Stromal cell of bone marrow (primary cell): ENCODE data around the gene COL6A2.
"Not testable (repeated sequence)": the region's sequence is repeated elsewhere in the genome, so short reads cannot be mapped to it uniquely, and the experiment has no call there.

Experiments
- DNase-seq: peaks from one replicate; pipeline ENCODE4 v3.0.0-alpha.2; 2012; ENCODE audit warnings: low read depth

Gene COL6A2

DNA sequence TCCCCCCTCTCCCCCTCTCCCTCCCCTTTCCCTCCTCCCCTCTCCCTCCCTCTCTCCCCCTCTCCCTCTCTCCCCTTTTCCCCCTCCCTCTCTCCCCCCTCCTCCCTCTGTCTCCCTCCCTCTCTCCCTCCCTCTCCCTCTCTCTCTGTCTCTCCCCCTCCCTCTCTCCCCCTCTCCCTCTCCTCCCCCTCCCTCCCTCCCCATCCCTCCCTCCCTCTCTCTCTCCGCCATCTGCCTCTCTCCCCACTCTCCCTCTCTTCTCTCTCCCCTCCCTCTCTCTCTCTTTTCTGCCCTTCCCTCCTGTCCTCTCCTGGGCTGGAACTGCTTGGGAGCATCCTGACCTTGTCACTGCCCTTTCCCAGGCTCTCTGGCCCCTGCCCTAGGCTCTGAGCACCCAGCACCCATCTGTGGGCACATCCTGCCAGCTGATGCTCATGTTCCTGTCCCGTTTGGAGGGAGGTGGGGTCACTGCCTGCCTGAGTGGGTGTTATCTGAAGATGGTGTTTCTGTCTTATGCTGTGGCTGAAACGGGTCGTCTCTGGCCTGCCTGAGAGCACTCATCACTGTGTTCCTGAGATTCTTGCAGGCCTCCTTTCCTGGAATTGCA lies 46.7 kb downstream of the COL6A2 start:
- DNase-seq = no peak

DNA sequence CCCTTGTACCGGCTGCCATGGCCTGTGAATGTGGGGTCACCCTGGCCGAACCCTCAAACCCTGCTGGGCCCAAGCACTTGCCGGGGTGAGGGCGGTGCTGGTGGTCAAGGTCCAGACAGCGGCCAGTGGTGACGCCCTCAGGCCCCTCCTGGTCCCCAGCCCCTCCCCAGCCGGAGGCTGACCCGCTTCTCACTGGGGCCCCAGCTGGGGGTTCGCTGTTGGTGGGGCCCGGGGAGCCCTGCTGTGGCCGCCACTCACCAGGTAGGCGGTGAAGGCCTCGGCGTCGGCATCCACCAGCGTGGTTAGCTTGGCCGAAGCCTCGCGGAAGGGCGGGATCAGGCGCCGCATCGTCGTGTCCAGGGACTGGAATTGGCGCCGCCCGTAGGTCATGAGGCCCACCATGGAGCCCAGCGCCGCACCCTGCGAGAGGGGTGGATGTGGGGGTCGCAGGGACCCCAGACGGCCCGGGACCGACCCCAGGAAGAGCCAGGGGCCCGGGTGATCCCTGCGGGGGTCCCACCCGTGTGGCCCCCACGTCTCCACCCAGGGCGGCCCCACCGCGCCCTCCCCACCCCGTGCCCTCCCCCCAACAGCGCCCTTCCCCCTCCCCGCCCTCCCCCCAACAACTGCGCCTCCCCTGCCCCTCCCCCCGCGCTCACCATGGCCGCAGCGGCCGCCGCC lies 47.4 kb downstream of the COL6A2 start:
- DNase-seq = no peak

- no peak for DNase-seq
Observed at GRCh38 chr21:46145840-46146691, 48.2 kb downstream of the COL6A2 start.

DNA sequence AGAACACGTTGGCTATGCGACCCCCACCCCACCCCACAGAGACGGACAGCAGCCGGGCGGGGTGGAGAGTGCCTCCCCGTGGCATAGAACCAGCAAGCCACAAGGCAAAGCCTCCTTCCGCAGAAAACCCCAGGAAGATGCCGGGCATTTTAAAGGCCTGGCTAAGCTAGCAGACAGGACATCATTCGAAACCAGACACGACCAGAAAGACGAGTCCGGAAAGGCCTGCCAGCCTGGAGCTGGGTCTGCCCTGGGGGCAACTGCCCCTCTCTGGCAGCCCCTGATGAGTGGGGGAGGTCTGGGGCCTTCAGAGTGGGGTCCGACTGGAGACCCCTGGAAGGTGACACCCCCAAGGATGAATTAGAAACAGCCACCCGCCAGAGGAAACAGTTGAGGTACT lies 48.9 kb downstream of the COL6A2 start:
- no peak for DNase-seq

DNA sequence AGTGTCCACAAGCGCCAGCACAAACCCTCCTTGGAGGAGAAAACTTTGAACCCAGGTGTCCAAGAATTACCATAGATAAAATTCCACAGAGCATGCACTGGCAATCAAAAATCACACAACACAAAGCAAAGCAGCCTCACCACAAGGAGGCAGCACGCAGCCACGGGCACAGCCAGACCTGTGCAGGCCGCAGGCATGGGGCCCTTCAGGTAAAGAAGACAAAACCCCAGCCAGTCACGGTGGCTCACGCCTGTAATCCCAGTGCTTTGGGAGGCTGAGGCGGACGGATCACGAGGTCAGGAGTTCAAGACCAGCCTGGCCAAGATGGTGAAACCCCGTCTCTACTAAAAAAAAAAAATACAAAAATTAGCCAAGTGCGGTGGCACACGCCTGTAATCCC lies 49.5 kb downstream of the COL6A2 start:
- DNase-seq = not testable (repeated sequence)

DNA sequence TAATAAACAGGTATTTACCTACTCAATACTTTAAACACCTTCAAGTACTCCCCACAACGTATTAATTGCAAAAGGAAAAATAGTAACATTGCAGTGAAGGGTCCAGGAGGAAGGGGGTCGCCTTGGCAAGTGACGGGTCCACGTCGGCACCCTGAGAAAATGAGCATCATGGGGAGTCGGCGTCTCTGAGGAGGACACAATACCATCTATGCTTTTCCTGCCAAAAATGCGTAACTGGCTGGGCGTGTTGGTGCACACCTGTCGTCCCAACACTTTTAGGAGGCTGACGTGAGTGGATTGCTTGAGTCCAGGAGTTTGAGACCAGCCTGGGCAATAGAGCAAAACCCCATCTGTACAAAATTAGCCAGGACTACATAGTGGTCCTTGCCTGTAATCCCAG lies 50.2 kb downstream of the COL6A2 start:
- DNase-seq = no peak

DNA sequence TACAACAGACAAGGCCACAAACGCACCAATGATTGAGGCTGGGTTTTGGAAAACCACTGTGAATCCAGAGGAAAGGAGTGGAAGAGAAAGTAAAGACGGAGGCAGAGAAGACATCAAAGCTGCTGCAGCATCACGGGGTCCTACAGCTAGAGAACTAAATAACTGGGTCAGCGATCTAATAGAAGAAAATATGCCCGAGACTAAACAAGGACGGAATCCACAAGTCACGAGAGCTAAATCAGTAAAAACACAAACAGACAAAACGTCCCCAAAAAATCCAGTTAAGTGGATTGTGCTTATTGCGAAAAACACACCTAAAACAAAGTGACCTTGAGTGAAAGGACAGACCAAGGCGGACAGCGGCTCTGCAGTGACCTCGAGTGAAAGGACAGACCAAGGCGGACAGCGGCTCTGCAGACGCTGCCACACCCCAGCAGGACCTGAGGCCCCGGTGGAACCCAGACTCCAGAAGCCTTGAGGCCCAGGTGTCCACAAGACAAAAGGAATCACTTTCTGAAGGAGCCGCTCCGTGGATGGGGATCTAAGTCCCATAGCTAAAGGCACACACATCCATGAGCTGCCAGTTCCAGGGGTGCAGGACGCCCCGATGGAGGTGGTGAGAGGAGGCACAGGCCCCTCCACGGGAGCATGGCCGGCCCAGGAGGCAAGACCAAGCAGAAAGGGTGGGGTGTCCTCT lies 51.4 kb downstream of the COL6A2 start:
- no peak for DNase-seq

DNA sequence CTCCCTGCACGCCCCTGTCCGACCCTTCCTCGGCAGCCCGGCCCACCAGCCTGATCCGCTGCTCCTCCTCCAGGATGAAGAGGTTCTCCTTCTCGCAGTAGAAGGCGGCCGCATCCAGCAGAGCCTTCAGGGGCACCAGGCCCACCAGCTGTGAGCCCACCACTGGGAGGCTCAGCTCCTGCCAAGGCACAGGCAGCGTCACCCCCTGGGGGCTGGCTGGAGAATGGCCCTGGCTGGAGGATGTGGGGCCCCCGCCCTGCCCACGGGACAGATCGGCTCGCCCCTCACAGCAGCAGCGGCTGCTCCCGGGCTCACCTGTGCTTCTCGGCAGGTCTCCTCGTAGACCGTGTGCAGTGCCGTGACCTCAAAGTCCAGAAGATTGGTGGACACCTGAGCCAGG lies 52.2 kb downstream of the COL6A2 start:
- DNase-seq = no peak

- DNase-seq = no peak
Observed at GRCh38 chr21:46150491-46151121, 52.7 kb downstream of the COL6A2 start.

- DNase-seq = no peak
Observed at GRCh38 chr21:46151261-46151988, 53.5 kb downstream of the COL6A2 start.

GRCh38 chr21:46151989-46152926 lies 54.3 kb downstream of the COL6A2 start:
- DNase-seq = no peak

DNA sequence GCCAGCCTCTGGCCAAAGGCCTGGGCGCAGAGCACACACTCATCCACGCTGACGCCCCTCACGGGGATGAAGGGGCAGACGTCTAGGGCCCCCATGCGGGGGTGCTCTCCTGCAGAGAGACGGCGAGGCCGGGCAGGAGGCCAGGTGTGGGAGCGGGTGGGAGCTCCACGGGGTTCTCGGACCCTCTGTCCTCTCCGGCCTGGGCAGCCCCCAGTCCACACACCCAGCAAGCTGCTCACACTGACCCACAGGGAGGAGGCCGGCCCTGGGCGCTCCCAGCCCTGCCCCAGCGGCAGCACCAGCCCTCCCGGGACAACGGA lies 55.0 kb downstream of the COL6A2 start:
- no peak for DNase-seq

DNA sequence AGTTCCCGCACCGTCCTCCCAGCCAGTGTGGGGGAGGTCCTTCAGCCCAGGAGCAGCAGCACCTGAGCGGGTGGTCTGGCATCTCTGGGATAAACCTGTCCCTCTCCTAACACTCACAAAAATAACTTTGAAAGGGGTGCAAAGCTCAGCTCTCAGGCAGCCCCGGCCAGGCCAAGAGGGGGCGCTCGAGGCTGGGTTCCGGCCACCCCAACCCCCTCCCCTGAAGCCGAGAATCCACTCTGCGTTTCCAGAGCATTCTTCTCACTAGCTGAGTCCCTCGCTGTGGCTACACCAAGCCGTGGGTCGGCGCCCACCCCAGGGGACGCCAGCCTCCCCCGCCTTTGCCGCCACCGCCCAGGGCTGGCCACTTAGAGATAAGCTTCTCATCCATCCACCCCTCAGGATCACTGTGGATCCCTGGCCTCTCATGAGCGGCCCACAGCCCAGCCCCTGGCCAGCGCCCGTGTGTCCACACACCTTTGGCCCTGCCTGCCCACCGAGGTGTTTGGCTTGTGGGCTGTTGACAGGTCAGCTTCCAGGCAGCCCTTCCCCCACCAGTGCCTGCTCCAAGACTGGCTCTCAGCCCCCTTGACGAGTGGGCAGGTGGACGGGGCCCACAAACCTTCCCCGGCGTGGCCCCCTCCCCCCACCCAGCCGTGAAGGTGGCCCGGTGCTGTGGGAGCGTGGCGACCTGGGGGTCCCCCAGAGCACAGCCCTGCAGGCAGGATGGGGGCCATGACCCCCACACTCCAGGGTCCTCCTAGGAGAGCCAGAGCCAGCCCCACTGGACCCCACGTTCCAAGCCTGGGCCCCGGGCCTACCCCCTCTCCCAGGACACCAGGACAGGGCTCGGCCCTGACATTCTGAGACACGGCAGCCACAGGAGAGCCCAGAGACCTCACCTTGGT lies 55.6 kb downstream of the COL6A2 start:
- no peak for DNase-seq

DNA sequence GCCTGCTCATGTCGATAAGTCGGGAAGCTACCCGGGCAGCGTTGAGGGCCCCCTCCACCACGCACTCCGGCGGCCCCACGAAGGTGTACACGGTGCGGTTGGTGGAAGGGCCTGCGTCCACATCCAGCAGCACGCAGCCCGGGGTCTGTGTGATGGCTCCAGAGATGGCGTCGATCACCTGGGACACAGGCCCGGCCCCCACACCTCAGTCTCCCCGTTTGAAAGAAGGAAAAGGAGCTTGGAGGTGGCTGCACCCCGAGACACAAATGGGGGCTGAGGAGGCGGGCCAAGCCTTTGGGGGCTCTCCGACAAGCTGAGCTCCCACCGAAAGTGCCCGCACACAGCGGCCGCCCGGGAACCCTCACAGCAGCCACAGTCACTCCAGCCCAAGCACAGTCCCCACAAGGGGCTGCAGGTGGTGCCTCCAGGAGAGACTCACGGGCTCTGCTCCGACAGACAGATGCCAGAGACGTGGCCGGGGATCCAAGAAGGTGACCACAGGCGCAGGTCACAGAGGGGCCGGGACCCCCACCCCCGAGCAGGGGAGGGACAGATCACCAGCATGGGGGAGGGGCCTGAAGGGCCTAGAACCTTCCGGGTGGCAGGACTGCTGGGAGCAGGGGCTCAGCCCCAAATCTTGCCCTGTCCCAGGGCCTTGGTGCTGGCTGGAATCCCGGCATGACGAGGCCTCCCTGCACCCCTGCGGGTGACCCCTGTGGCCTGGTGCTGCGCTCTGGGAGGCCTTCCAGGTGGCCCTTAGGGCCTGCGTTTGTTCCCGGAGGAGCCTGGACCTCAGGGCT lies 56.4 kb downstream of the COL6A2 start:
- no peak for DNase-seq

DNA sequence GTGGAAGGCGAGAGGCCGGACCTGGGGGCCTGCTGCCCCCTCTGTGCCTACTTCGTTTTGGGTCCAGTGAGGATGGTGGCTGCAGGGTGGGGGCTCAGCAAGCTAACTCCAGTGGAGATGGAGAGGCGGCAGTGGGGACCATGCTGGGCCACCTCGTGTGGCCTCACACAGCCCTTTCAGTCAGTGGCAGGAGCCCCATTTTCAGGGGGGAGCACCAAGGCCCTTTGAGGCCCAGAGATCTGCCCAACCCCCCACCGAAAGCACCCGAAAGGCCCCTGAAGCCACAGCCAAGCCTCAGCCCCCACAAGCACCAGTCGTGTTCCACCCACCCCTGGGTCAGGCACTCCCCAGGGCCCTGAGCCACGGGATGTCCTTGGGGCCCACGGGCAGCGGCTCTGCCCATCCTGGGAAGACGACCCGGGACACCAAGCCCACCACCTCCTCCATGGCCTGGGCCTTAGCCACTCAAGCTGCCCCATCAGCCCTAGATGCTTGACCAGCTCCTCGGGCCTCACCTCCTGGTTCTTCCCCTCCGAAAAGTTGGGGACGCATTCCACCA lies 57.1 kb downstream of the COL6A2 start:
- no peak for DNase-seq

DNA sequence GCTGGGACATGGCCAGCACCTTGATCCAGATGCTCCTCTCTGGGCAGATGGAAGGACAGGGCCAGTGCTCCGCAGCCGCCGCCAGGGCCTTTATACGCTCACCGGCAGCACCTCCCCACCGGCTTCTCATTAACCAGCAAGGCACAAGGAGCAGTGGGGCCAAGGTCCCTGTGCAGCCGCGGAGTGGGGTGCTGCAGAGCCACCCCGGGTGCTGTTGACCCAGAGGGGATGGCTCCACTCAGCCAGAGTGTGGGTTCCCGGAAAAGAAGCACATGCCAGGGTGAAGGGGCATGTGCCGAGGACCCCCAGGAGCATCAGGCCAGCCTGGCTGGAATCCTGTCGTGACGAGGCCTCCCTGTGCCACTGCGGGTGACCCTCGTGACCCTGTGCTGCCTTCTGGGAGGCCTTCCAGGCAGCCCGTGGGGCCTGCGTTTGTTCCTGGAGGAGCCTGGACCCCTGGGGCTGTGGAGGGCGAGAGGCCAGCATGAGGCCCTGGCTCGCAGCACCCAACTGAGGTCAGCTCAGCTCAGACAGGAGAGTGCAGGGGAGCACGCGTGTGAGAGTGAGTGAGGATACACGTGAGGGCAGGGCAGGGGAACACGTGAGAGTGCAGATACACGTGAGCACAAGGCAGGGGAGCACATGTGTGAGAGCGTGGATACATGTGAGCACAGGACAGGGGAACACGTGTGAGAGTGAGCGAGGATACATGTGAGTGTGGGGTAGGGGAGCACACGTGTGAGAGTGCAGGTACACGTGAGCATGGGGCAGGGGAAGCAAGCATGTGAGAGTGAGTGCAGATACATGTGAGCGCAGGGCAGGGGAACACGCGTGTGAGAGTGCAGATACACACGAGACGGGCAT lies 57.8 kb downstream of the COL6A2 start, which contains the start of gene FTCD:
TSS of gene FTCD (minus strand) at position 66 of the 864 bp plus-strand sequence. CDS start at position 10, 56 bp downstream.
- DNase-seq = no peak

DNA sequence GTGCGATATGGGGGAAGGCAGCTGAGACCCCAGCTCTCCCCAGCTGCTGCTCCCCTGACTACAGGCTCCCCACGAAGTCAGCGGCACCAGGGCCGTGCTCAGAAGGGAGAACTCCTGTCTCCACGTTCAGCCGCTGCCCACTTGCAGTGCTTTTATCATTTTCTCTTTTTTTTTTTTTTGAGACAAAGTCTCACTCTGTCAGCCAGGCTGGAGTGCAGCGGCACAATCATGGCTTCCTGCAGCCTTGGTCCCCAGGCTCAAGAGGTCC lies 58.4 kb downstream of the COL6A2 start:
- no peak for DNase-seq
